HepG2 (cell line): ENCODE results near the gene ZBTB46. TPM values are rescaled to one million over a fixed set of nuclear protein-coding genes. Genes with fewer than 3 reads are reported as not detected.
A peak's percentile ranks its signal among the peaks of the same experiment; 100 is the strongest.

ENCODE experiments used
- CREM ChIP-seq, 2 experiments: sonication (generic) in 1 of 2; formaldehyde crosslinking in 1 of 2; IDR thresholded peaks; 2 replicates each; pipeline versions ENCODE4 v1.4.0 to v1.6.1; 2016 to 2020; ENCODE audit warnings: antibody characterized with exemption in 1 of 2, mild to moderate bottlenecking in 1 of 2, missing genetic modification reagents in 1 of 2
- GABPB1 ChIP-seq: IDR thresholded peaks from 2 replicates; pipeline ENCODE4 v1.6.1; 2016; ENCODE audit warnings: mild to moderate bottlenecking, missing genetic modification reagents, moderate library complexity, missing compliant biosample characterization
- GATAD2A ChIP-seq: IDR thresholded peaks from 2 replicates; pipeline ENCODE4 v1.6.1; 2016
- HOXA3 ChIP-seq: sonication (generic); formaldehyde crosslinking; IDR thresholded peaks from 2 replicates; pipeline ENCODE4 v1.5.0; 2020; ENCODE audit warnings: missing genetic modification reagents
- NFIB ChIP-seq: sonication (generic); formaldehyde crosslinking; IDR thresholded peaks from 2 replicates; pipeline ENCODE4 v1.9.0; 2021; ENCODE audit warnings: missing genetic modification reagents, mild to moderate bottlenecking, borderline replicate concordance
- PCBP2 ChIP-seq: fragments of 200-400 bp; formaldehyde crosslinking; optimal IDR thresholded peaks from 2 replicates; pipeline ENCODE3; 2018; ENCODE audit warnings: low read length, low read depth; ENCODE audit not compliant: poor library complexity, severe bottlenecking
- RAD21 ChIP-seq: fragments of 450-650 bp; formaldehyde crosslinking; IDR thresholded peaks from 2 replicates; pipeline ENCODE4 v1.5.0; 2020; ENCODE audit warnings: mild to moderate bottlenecking
- SNAPC2 ChIP-seq: sonication (generic); formaldehyde crosslinking; IDR thresholded peaks from 2 replicates; pipeline ENCODE4 v1.8.1; 2022; ENCODE audit warnings: mild to moderate bottlenecking, missing genetic modification reagents
- TEAD3 ChIP-seq: optimal IDR thresholded peaks from 2 replicates; pipeline ENCODE3; 2016; ENCODE audit warnings: borderline replicate concordance
- ZNF160 ChIP-seq: sonication (generic); formaldehyde crosslinking; IDR thresholded peaks from 2 replicates; pipeline ENCODE4 v1.8.0; 2022; ENCODE audit warnings: mild to moderate bottlenecking, inconsistent platforms, missing genetic modification reagents
- ZNF235 ChIP-seq: sonication (generic); formaldehyde crosslinking; IDR thresholded peaks from 2 replicates; pipeline ENCODE4 v1.8.1; 2023; ENCODE audit warnings: mild to moderate bottlenecking, missing genetic modification reagents, borderline replicate concordance
- ZNF383 ChIP-seq: sonication (generic); formaldehyde crosslinking; IDR thresholded peaks from 2 replicates; pipeline ENCODE4 v1.4.0; 2020; ENCODE audit warnings: missing genetic modification reagents, mild to moderate bottlenecking, borderline replicate concordance
- ZNF670 ChIP-seq: sonication (generic); formaldehyde crosslinking; IDR thresholded peaks from 2 replicates; pipeline ENCODE4 v1.8.0; 2022; ENCODE audit warnings: mild to moderate bottlenecking, missing genetic modification reagents, borderline replicate concordance
- polyA plus RNA-seq, 8 experiments: library from polyadenylated mRNA; depleted of rRNA in 3 of 8; stranded (reverse) in 7 of 8; unstranded in 1 of 8; fragments of >200 nt; fragmentation: Illumina TruSeq in 4 of 8; extraction: Trizol in 4 of 8; gene quantifications; 2 replicates each; pipeline versions ENCODE4 v1.2.1 to v1.2.3, GENCODE V29; 2011 to 2016; ENCODE audit warnings: low read depth in 4 of 8, missing spikeins in 1 of 8, mixed read lengths in 1 of 8; ENCODE audit not compliant: insufficient read depth in 1 of 8
- total RNA-seq, 5 experiments: library from RNA; depleted of rRNA; stranded (reverse); fragments of >200 nt; fragmentation: Illumina TruSeq; extraction: Trizol; gene quantifications; 2 replicates each; pipeline ENCODE4 v1.2.3, GENCODE V29; 2016; ENCODE audit warnings: low read depth in 1 of 5
- TF ChIP-seq, protein P1 (sequence below): sonication (generic); formaldehyde crosslinking; IDR thresholded peaks from 2 replicates; pipeline ENCODE4 v1.4.0; 2020; ENCODE audit warnings: missing genetic modification reagents
- TF ChIP-seq, protein P2 (sequence below): IDR thresholded peaks from 2 replicates; pipeline ENCODE4 v1.6.1; 2016; ENCODE audit warnings: mild to moderate bottlenecking, missing biosample characterization, missing genetic modification reagents
- TF ChIP-seq, protein P3 (sequence below): sonication (generic); formaldehyde crosslinking; IDR thresholded peaks from 2 replicates; pipeline ENCODE4 v1.4.0; 2020; ENCODE audit warnings: missing genetic modification reagents
- TF ChIP-seq, protein P4 (sequence below): sonication (generic); formaldehyde crosslinking; IDR thresholded peaks from 2 replicates; pipeline ENCODE4 v1.4.0; 2020; ENCODE audit warnings: mild to moderate bottlenecking, low read depth, missing genetic modification reagents
- TF ChIP-seq, protein P5 (sequence below): sonication (generic); formaldehyde crosslinking; IDR thresholded peaks from 2 replicates; pipeline ENCODE4 v1.5.0; 2020; ENCODE audit warnings: mild to moderate bottlenecking, missing genetic modification reagents

Gene ZBTB46
- total and polyA plus RNA-seq, 2 of the 13 experiments (the other 11 are each of a cell fraction or from before 2014, with no cell fraction given) = 1.6 to 13.5 TPM

DNA sequence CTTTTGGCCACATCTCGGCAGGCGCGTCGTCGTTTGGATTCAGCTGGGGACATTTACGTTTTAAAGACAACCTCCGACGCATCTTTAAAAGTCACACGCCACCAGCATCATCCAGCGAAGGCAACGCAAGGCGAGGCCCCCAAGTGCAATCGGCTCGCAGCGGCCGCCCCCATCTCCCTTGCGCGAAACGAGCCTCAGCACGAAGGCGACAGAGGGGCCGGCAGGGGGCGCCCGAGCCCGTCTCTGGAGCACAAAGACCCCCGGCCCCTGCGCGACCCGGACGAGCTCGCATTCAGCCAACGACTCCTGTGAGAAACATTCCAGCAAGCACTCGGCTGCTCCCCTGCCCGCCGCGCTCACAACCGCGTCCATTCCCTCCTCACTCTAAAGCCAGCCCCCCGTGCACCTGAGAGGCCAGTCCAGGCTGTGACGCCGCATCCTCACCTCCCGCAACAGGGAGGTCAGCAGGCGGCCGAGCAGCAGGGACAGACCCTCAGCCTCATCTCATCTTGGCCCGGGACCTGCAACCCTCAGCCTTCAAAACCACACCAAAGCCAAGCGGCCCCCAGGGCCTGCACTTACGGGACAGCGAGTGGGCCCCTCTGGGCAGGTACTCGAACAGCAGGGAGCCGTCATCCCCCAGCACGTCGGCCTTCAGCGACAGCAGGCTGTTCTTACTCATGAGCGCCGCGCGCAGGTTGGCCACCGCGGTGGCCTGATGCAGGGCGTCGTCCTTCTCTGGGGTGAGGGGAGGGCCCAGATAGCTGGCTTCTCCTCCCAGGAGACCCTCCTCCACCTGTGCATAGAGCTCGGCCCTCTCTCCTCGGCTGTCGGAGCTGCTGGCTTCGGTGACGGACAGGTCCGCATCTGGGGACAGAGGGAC lies 55.7 kb downstream of the ZBTB46 start (continued):
- TF ChIP-seq ZNF160 (no peak), SNAPC2 (CRISPR knock-in tag) (0 out of 2 replicates have a peak, but pooled peaks have one; percentile 45), GABPB1 (CRISPR knock-in tag) (peak; percentile 52; the same call in 1 of the 2 replicates), ZNF383 (CRISPR knock-in tag) (no peak), ZNF235 (CRISPR knock-in tag) (0 out of 2 replicates have a peak, but pooled peaks have one; percentile 30), RAD21 (CRISPR knock-in tag) (peak; percentile 68), ZNF670 (CRISPR knock-in tag) (no peak), CREM (IDR thresholded peaks at IDR 0.05) (no peak), CREM (CRISPR knock-in tag; IDR thresholded peaks at IDR 0.05) (0 out of 2 replicates have a peak, but pooled peaks have one; percentile 13), HOXA3 (CRISPR knock-in tag) (peak; percentile 54; the same call in 1 of the 2 replicates), NFIB (CRISPR knock-in tag) (no peak), GATAD2A (CRISPR knock-in tag) (0 out of 2 replicates have a peak, but pooled peaks have one; percentile 18), TEAD3 (CRISPR knock-in tag) (peak; percentile 36), PCBP2 (no peak)
- TF ChIP-seq, protein P1, sequence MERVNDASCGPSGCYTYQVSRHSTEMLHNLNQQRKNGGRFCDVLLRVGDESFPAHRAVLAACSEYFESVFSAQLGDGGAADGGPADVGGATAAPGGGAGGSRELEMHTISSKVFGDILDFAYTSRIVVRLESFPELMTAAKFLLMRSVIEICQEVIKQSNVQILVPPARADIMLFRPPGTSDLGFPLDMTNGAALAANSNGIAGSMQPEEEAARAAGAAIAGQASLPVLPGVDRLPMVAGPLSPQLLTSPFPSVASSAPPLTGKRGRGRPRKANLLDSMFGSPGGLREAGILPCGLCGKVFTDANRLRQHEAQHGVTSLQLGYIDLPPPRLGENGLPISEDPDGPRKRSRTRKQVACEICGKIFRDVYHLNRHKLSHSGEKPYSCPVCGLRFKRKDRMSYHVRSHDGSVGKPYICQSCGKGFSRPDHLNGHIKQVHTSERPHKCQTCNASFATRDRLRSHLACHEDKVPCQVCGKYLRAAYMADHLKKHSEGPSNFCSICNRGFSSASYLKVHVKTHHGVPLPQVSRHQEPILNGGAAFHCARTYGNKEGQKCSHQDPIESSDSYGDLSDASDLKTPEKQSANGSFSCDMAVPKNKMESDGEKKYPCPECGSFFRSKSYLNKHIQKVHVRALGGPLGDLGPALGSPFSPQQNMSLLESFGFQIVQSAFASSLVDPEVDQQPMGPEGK (CRISPR knock-in tag) = peak; percentile 50; the same call in 1 of the 2 replicates
- TF ChIP-seq, protein P2, sequence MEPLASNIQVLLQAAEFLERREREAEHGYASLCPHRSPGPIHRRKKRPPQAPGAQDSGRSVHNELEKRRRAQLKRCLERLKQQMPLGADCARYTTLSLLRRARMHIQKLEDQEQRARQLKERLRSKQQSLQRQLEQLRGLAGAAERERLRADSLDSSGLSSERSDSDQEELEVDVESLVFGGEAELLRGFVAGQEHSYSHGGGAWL (CRISPR knock-in tag) = 0 out of 2 replicates have a peak, but pooled peaks have one; percentile 44
- TF ChIP-seq, protein P3, sequence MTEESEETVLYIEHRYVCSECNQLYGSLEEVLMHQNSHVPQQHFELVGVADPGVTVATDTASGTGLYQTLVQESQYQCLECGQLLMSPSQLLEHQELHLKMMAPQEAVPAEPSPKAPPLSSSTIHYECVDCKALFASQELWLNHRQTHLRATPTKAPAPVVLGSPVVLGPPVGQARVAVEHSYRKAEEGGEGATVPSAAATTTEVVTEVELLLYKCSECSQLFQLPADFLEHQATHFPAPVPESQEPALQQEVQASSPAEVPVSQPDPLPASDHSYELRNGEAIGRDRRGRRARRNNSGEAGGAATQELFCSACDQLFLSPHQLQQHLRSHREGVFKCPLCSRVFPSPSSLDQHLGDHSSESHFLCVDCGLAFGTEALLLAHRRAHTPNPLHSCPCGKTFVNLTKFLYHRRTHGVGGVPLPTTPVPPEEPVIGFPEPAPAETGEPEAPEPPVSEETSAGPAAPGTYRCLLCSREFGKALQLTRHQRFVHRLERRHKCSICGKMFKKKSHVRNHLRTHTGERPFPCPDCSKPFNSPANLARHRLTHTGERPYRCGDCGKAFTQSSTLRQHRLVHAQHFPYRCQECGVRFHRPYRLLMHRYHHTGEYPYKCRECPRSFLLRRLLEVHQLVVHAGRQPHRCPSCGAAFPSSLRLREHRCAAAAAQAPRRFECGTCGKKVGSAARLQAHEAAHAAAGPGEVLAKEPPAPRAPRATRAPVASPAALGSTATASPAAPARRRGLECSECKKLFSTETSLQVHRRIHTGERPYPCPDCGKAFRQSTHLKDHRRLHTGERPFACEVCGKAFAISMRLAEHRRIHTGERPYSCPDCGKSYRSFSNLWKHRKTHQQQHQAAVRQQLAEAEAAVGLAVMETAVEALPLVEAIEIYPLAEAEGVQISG (CRISPR knock-in tag) = peak; percentile 16; the same call in 1 of the 2 replicates
- TF ChIP-seq, protein P4, sequence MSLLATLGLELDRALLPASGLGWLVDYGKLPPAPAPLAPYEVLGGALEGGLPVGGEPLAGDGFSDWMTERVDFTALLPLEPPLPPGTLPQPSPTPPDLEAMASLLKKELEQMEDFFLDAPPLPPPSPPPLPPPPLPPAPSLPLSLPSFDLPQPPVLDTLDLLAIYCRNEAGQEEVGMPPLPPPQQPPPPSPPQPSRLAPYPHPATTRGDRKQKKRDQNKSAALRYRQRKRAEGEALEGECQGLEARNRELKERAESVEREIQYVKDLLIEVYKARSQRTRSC = no peak
- TF ChIP-seq, protein P5, sequence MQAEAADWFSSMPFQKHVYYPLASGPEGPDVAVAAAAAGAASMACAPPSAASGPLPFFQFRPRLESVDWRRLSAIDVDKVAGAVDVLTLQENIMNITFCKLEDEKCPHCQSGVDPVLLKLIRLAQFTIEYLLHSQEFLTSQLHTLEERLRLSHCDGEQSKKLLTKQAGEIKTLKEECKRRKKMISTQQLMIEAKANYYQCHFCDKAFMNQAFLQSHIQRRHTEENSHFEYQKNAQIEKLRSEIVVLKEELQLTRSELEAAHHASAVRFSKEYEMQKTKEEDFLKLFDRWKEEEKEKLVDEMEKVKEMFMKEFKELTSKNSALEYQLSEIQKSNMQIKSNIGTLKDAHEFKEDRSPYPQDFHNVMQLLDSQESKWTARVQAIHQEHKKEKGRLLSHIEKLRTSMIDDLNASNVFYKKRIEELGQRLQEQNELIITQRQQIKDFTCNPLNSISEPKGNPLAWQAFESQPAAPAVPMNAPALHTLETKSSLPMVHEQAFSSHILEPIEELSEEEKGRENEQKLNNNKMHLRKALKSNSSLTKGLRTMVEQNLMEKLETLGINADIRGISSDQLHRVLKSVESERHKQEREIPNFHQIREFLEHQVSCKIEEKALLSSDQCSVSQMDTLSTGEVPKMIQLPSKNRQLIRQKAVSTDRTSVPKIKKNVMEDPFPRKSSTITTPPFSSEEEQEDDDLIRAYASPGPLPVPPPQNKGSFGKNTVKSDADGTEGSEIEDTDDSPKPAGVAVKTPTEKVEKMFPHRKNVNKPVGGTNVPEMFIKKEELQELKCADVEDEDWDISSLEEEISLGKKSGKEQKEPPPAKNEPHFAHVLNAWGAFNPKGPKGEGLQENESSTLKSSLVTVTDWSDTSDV (CRISPR knock-in tag) = 0 out of 2 replicates have a peak, but pooled peaks have one; percentile 39
